Endometrial microvascular endothelial cells (primary cell): ENCODE data around the gene ZFYVE21. TPM values are rescaled to one million over a fixed set of nuclear protein-coding genes. Genes with fewer than 3 reads are reported as not detected.

Experiments
- in situ Hi-C: cut with HindIII; loops from 2 replicates; pipeline ENCODE4 v1.10.0; 2017; ENCODE audit warnings: low sequenced_read_pairs, low pct_unique_long_range_greater_than_20kb; ENCODE audit errors: inconsistent ontology term
- total RNA-seq: library from RNA; depleted of rRNA; stranded (reverse); fragments of >200 nt; gene quantifications from one replicate; pipeline ENCODE4 v1.2.3, GENCODE V29; 2015; ENCODE audit errors: inconsistent ontology term

Gene ZFYVE21
- total RNA-seq, 1 donor from 2014 or later, result 67.1 TPM

GRCh38 chr14:103716091-103716801 lies 636 bp downstream of the ZFYVE21 start:
- in situ Hi-C loops, result no loop called here

- in situ Hi-C loops, result no loop called here
Measured at GRCh38 chr14:103716899-103717411, 1.3 kb downstream of the ZFYVE21 start.

GRCh38 chr14:103718572-103718971 lies 3.0 kb downstream of the ZFYVE21 start:
- in situ Hi-C loops, result no loop called here

GRCh38 chr14:103719751-103720150 lies 4.1 kb downstream of the ZFYVE21 start:
- in situ Hi-C loops, result no loop called here

GRCh38 chr14:103721334-103722120 lies 5.9 kb downstream of the ZFYVE21 start:
- in situ Hi-C loops, result no loop called here

GRCh38 chr14:103723748-103724081 lies 8.1 kb downstream of the ZFYVE21 start:
- in situ Hi-C loops, result no loop called here

- in situ Hi-C loops, result no loop called here
Measured at GRCh38 chr14:103724116-103724515, 8.5 kb downstream of the ZFYVE21 start.

- in situ Hi-C loops, result no loop called here
Measured at GRCh38 chr14:103725001-103725682, 9.5 kb downstream of the ZFYVE21 start.

GRCh38 chr14:103725739-103726395 lies 10.3 kb downstream of the ZFYVE21 start:
- in situ Hi-C loops, result no loop called here

GRCh38 chr14:103726474-103726873 lies 10.9 kb downstream of the ZFYVE21 start:
- in situ Hi-C loops, result no loop called here

- in situ Hi-C loops, result no loop called here
Measured at GRCh38 chr14:103727313-103727980, 11.8 kb downstream of the ZFYVE21 start.

- in situ Hi-C loops, result no loop called here
Measured at GRCh38 chr14:103728141-103728540, 12.5 kb downstream of the ZFYVE21 start.

GRCh38 chr14:103728721-103729120 lies 13.1 kb downstream of the ZFYVE21 start:
- in situ Hi-C loops, result no loop called here

- in situ Hi-C loops, result no loop called here
Measured at GRCh38 chr14:103729496-103730448, 14.2 kb downstream of the ZFYVE21 start.

GRCh38 chr14:103730490-103731035 lies 15.0 kb downstream of the ZFYVE21 start:
- in situ Hi-C loops, result no loop called here

- in situ Hi-C loops, result no loop called here
Measured at GRCh38 chr14:103731481-103731880, 15.9 kb downstream of the ZFYVE21 start.
